WTC11 (cell line): ENCODE measurements around the gene AGAP1. TPM values are rescaled to one million over a fixed set of nuclear protein-coding genes. Genes with fewer than 3 reads are reported as not detected.

Experiments
- ATAC-seq: fragments of 200-7000 bp; cut with Tn5 transposase; 2 replicates; pipeline ENCODE4 v1.10.0; 2021; ENCODE audit warnings: mild to moderate bottlenecking, moderate library complexity
- CTCF ChIA-PET: fragments of 300-600 bp; sonication (Branson Sonifier 250); formaldehyde crosslinking; loops from one replicate; lab custom pipeline; 2021; ENCODE audit warnings: antibody characterized with exemption; lab: Charles Lee
- POLR2A ChIA-PET: fragments of 350-600 bp; sonication (Branson Sonifier 250); formaldehyde crosslinking; loops from one replicate; lab custom pipeline; 2021; ENCODE audit warnings: antibody characterized with exemption; lab: Charles Lee
- DNase-seq: peaks from one replicate; pipeline ENCODE4 v3.0.0; 2021; ENCODE audit warnings: low spot score
- H3K27ac Mint-ChIP-seq: 2 replicates; pipeline ENCODE4 v1.8.0; 2021; ENCODE audit warnings: mixed read lengths
- H3K27me3 Mint-ChIP-seq: 2 replicates; pipeline ENCODE4 v1.8.0; 2021; ENCODE audit warnings: low read depth, mild to moderate bottlenecking, moderate library complexity, mixed read lengths
- H3K36me3 Mint-ChIP-seq: 2 replicates; pipeline ENCODE4 v1.8.0; 2021; ENCODE audit warnings: mixed read lengths
- H3K4me1 Mint-ChIP-seq: 2 replicates; pipeline ENCODE4 v1.8.0; 2022; ENCODE audit warnings: mixed read lengths
- H3K4me3 Mint-ChIP-seq: 2 replicates; pipeline ENCODE4 v1.8.0; 2021; ENCODE audit warnings: mild to moderate bottlenecking, moderate library complexity, mixed read lengths
- H3K9me3 Mint-ChIP-seq: 2 replicates; pipeline ENCODE4 v1.8.0; 2021; ENCODE audit warnings: mixed read lengths
- ARID4B ChIP-seq: sonication (generic); formaldehyde crosslinking; IDR thresholded peaks from 2 replicates; pipeline ENCODE4 v1.8.0; 2023; ENCODE audit warnings: missing genetic modification reagents, mild to moderate bottlenecking, borderline replicate concordance
- E2F4 ChIP-seq: sonication (generic); formaldehyde crosslinking; IDR thresholded peaks from 2 replicates; pipeline ENCODE4 v1.8.1; 2022; ENCODE audit warnings: low read depth, mild to moderate bottlenecking, moderate library complexity, missing genetic modification reagents, borderline replicate concordance
- ELF4 ChIP-seq: sonication (generic); formaldehyde crosslinking; IDR thresholded peaks from 2 replicates; pipeline ENCODE4 v1.8.1; 2022; ENCODE audit warnings: low read depth, mild to moderate bottlenecking, moderate library complexity, missing genetic modification reagents
- EMX1 ChIP-seq: fragments of 250-450 bp; sonication (Bioruptor Pico); IDR thresholded peaks from 2 replicates; pipeline ENCODE4 v1.8.0; 2021; ENCODE audit warnings: mild to moderate bottlenecking
- ETV6 ChIP-seq: sonication (generic); formaldehyde crosslinking; IDR thresholded peaks from 2 replicates; pipeline ENCODE4 v1.8.1; 2022; ENCODE audit warnings: mild to moderate bottlenecking, missing genetic modification reagents
- FOXJ3 ChIP-seq: sonication (generic); formaldehyde crosslinking; IDR thresholded peaks from 2 replicates; pipeline ENCODE4 v1.9.0; 2021; ENCODE audit warnings: missing genetic modification reagents, mild to moderate bottlenecking, borderline replicate concordance
- GRHL2 ChIP-seq: fragments of 250-450 bp; sonication (Bioruptor Pico); IDR thresholded peaks from 2 replicates; pipeline ENCODE4 v1.8.0; 2022; ENCODE audit warnings: mild to moderate bottlenecking, moderate library complexity; ENCODE audit not compliant: insufficient replicate concordance, severe bottlenecking
- IRF2 ChIP-seq: sonication (generic); formaldehyde crosslinking; IDR thresholded peaks from 2 replicates; pipeline ENCODE4 v1.8.0; 2022; ENCODE audit warnings: low read depth, missing genetic modification reagents, borderline replicate concordance
- KAT7 ChIP-seq: sonication (generic); formaldehyde crosslinking; IDR thresholded peaks from 2 replicates; pipeline ENCODE4 v1.8.1; 2023; ENCODE audit warnings: missing genetic modification reagents, mild to moderate bottlenecking, borderline replicate concordance
- MXD4 ChIP-seq: fragments of 250-450 bp; sonication (Bioruptor Pico); IDR thresholded peaks from 2 replicates; pipeline ENCODE4 v1.8.0; 2021; ENCODE audit warnings: mild to moderate bottlenecking, moderate library complexity, borderline replicate concordance
- SMAD4 ChIP-seq: sonication (generic); formaldehyde crosslinking; IDR thresholded peaks from 2 replicates; pipeline ENCODE4 v1.8.0; 2022; ENCODE audit warnings: mild to moderate bottlenecking, missing genetic modification reagents
- TEAD4 ChIP-seq: sonication (generic); formaldehyde crosslinking; IDR thresholded peaks from 2 replicates; pipeline ENCODE4 v1.8.0; 2022; ENCODE audit warnings: mild to moderate bottlenecking, missing genetic modification reagents
- ZNF396 ChIP-seq: fragments of 250-450 bp; sonication (Bioruptor Pico); IDR thresholded peaks from 2 replicates; pipeline ENCODE4 v1.8.0; 2021; ENCODE audit warnings: mild to moderate bottlenecking, moderate library complexity, borderline replicate concordance
- ZNF416 ChIP-seq: fragments of 250-450 bp; sonication (Bioruptor Pico); IDR thresholded peaks from 2 replicates; pipeline ENCODE4 v1.9.0; 2021; ENCODE audit warnings: mild to moderate bottlenecking, inconsistent platforms
- total RNA-seq: library from RNA; stranded (reverse); gene quantifications from 3 replicates; pipeline ENCODE4 v1.2.3, GENCODE V29; 2021
- TF ChIP-seq, protein P1 (sequence below): sonication (generic); formaldehyde crosslinking; IDR thresholded peaks from 2 replicates; pipeline ENCODE4 v1.8.0; 2022; ENCODE audit warnings: mild to moderate bottlenecking, missing genetic modification reagents
- TF ChIP-seq, protein P2 (sequence below): sonication (generic); formaldehyde crosslinking; IDR thresholded peaks from 2 replicates; pipeline ENCODE4 v1.8.1; 2023; ENCODE audit warnings: mild to moderate bottlenecking, missing genetic modification reagents
- TF ChIP-seq, protein P3 (sequence below): fragments of 250-450 bp; sonication (Bioruptor Pico); IDR thresholded peaks from 2 replicates; pipeline ENCODE4 v1.9.0; 2021; ENCODE audit warnings: mild to moderate bottlenecking

Gene AGAP1
- total RNA-seq, 1 experiment from 2014 or later, result 49.3 TPM

- H3K27ac Mint-ChIP-seq, result no peak overlapping the region
- H3K4me3 Mint-ChIP-seq, result no peak overlapping the region
- DNase-seq (no peak), ATAC-seq (no peak)
- ChIA-PET POLR2A (no interaction called here), CTCF (no interaction called here)
- H3K27me3 Mint-ChIP-seq, result no peaks in the 10 kb centered on the region
- H3K36me3 Mint-ChIP-seq, result peaks cover 5% of the 10 kb centered on the region; the same call in 1 of the 2 replicates
- no peaks in the 10 kb centered on the region for H3K9me3 Mint-ChIP-seq
- TF ChIP-seq ARID4B (CRISPR knock-in tag) (no peak), GRHL2 (CRISPR knock-in tag) (no peak), ETV6 (CRISPR knock-in tag) (no peak), ZNF396 (no peak), KAT7 (CRISPR knock-in tag) (no peak), EMX1 (CRISPR knock-in tag) (no peak), IRF2 (no peak), SMAD4 (CRISPR knock-in tag) (no peak), MXD4 (no peak)
- TF ChIP-seq, protein P1, sequence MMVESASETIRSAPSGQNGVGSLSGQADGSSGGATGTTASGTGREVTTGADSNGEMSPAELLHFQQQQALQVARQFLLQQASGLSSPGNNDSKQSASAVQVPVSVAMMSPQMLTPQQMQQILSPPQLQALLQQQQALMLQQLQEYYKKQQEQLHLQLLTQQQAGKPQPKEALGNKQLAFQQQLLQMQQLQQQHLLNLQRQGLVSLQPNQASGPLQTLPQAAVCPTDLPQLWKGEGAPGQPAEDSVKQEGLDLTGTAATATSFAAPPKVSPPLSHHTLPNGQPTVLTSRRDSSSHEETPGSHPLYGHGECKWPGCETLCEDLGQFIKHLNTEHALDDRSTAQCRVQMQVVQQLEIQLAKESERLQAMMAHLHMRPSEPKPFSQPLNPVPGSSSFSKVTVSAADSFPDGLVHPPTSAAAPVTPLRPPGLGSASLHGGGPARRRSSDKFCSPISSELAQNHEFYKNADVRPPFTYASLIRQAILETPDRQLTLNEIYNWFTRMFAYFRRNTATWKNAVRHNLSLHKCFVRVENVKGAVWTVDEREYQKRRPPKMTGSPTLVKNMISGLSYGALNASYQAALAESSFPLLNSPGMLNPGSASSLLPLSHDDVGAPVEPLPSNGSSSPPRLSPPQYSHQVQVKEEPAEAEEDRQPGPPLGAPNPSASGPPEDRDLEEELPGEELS (CRISPR knock-in tag), result no peak
- TF ChIP-seq, protein P2, sequence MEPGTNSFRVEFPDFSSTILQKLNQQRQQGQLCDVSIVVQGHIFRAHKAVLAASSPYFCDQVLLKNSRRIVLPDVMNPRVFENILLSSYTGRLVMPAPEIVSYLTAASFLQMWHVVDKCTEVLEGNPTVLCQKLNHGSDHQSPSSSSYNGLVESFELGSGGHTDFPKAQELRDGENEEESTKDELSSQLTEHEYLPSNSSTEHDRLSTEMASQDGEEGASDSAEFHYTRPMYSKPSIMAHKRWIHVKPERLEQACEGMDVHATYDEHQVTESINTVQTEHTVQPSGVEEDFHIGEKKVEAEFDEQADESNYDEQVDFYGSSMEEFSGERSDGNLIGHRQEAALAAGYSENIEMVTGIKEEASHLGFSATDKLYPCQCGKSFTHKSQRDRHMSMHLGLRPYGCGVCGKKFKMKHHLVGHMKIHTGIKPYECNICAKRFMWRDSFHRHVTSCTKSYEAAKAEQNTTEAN (CRISPR knock-in tag), result no peak
- TF ChIP-seq, protein P3, sequence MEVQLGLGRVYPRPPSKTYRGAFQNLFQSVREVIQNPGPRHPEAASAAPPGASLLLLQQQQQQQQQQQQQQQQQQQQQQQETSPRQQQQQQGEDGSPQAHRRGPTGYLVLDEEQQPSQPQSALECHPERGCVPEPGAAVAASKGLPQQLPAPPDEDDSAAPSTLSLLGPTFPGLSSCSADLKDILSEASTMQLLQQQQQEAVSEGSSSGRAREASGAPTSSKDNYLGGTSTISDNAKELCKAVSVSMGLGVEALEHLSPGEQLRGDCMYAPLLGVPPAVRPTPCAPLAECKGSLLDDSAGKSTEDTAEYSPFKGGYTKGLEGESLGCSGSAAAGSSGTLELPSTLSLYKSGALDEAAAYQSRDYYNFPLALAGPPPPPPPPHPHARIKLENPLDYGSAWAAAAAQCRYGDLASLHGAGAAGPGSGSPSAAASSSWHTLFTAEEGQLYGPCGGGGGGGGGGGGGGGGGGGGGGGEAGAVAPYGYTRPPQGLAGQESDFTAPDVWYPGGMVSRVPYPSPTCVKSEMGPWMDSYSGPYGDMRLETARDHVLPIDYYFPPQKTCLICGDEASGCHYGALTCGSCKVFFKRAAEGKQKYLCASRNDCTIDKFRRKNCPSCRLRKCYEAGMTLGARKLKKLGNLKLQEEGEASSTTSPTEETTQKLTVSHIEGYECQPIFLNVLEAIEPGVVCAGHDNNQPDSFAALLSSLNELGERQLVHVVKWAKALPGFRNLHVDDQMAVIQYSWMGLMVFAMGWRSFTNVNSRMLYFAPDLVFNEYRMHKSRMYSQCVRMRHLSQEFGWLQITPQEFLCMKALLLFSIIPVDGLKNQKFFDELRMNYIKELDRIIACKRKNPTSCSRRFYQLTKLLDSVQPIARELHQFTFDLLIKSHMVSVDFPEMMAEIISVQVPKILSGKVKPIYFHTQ (CRISPR knock-in tag), result no peak
- peaks cover 25% of the 10 kb centered on the region for H3K4me1 Mint-ChIP-seq
Measured at GRCh38 chr2:236038096-236038495, 544.3 kb downstream of the AGAP1 start.

DNA sequence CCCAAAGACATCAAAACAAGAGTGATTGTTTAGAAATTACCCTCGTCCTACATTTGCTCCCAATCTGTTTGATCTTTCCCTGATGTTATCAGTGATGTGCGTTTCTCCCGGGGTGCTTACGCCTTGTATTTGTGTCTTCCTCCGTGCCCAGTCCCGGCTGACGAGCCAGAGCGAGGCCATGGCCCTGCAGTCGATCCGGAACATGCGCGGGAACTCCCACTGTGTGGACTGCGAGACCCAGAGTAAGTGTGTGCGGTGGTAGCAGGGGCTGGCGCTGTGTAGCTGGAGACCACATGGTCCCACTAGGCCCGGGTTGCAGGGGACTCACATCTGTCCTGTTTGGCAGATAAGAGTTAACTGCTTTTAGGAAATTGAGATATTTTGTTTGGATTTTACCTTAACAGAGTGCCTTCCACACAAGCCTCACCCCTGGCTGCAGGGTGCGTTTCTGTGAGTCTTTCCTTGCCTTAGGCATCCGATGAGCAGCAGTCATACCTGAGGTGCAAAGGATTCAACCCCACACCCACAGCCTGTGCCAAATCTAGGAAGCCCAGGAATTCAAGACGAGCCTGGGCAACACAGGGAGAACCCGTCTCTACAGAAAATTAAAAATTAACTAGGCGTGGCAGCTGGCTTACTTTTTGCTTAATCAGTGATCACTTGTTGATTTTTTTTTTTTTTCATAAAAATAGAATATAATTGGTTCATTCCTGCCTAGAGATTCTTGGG is 546.9 kb downstream of the AGAP1 start:
- ATAC-seq (no peak), DNase-seq (no peak)
- POLR2A ChIA-PET, result no interaction called here
- Mint-ChIP-seq H3K4me1 (peaks cover 20% of the 10 kb centered on the region), H3K27ac (peak overlapping the region; percentile 60; the same call in 1 of the 2 replicates), H3K4me3 (no peak overlapping the region), H3K27me3 (no peaks in the 10 kb centered on the region), H3K36me3 (peaks cover 5% of the 10 kb centered on the region; the same call in 1 of the 2 replicates), H3K9me3 (no peaks in the 10 kb centered on the region)
- CTCF ChIA-PET, result no interaction called here
- no peak for TF ChIP-seq ELF4
- TF ChIP-seq GRHL2 (CRISPR knock-in tag), result no peak
- TF ChIP-seq, protein P2 (CRISPR knock-in tag), result no peak
- no peak for TF ChIP-seq FOXJ3 (CRISPR knock-in tag)
- no peak for TF ChIP-seq E2F4
- TF ChIP-seq ZNF416 (CRISPR knock-in tag), result no peak
- TF ChIP-seq TEAD4, result no peak
